Stimulated activated CD4-positive, alpha-beta T cell treated with anti-CD3 and anti-CD28 coated beads, Interleukin-15, amount 100 ng/mL, for 1 hour (primary cell): ENCODE results near the gene PDCD7.

Experiments used
- DNase-seq, 2 donors: peaks; one replicate each; pipeline ENCODE4 v3.0.0-alpha.2; 2020; ENCODE audit warnings: low read depth in 1 of 2, low spot score in 1 of 2

The PDCD7 gene

DNA sequence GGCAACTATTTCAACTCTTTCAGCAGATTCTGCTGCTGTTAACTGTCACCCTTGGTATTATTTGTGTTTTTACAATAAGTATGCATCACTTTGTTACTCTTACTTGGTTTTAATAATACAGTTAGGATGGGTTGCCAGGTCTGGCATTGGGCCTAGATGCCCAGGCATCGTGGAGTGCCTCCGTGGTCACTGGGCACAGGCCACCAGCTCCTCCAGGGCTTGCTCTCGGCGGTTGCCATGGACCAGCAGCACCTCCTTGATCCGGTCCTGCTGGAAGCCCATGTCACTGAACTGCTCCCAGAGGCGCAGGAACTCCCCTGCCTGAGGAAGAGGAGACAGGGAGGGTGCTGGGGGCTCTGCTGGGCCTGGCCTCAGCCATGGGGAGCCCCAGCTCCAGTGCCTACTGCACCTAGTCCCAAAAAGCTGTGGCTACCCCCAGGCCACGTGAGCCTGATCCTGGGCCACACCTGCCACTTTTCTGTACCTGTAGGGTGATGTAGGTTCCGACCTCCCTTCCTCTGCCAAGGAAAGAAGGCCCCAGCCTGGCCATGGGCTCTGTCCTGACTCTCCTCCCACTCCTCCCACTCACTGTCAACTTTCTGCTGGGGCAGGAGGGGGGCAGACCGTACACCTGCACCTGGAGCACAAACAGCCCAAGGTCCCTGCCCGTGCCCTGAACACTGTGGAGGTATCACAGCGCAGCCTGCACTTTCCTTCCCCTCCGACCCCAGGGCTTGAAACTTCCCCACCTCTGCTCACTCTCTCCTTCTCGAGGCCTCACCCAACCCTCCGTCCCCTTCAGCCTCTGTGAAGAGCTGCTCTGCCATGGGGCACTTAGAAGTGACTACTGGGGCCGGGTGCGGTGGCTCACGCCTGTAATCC, 40.5 kb downstream of the PDCD7 start:
- DNase-seq: no peak

DNA sequence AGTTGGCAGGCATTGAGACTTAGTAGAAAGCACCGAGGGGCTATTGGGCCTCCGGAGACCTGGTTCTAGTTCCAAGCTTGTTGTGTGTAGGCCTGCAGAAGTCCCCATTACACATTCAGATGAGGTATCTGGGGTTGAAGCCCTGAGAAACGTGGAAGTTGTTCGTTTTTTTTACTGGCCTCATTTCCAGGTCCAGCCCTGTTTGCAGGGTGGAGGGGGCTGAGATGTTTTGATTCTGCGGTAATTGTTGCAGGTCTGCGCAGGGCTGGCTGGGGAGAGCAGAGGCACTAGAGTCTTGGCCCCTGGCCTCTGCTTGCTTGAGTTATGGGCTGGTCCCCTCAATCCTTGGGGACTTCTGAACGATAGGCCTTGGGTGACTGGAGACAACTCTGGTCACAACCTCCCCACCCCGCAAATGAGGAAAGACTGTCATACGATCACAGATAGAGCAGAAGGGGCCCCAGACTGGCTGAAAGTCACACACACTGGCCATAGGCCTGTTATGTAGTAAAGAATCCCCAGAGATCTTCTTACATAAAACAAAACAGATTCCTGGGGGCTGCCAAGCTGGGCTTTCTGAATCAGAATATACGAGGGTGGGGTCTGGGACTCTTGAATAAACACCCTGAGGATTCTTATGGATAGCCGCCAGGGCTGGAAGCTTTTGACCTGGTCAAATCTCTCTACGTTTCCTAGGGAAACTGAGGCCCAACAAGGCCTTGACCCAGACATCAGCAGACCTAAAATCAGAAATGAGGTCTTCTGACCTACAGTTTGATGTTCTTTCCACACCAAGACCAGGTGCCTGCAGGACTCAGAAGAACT, 41.5 kb downstream of the PDCD7 start:
- DNase-seq: no peak

DNA sequence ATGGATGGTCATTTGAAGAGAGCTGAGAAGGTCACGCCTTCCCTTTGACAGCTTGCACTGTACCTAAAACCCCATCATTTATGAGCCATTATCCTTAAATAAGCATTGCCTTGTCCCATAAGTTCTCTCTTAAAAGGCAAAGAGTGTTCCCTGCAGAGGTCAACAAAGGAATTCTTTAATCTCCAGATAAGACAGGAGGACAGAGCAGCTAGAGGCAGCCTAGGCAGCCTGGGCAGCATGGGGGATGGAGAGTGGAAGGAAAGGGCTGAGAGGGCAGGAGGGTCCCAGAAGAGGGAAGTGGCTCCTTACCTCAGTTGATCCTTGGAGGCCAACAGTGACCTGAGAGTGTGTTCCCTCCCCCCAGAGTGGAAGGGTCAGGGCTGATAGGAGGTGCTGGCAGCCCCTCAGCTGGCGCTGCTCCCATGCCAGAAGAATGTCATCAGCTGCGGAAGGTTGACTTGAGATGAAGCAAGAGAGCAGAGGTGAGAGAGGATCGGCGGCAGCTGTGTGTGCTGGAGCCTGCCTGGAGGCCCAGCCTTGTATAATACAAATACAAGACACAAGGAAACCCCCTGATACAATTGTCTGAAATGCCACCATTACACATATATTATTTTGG, 44.3 kb downstream of the PDCD7 start:
- no peak for DNase-seq

DNA sequence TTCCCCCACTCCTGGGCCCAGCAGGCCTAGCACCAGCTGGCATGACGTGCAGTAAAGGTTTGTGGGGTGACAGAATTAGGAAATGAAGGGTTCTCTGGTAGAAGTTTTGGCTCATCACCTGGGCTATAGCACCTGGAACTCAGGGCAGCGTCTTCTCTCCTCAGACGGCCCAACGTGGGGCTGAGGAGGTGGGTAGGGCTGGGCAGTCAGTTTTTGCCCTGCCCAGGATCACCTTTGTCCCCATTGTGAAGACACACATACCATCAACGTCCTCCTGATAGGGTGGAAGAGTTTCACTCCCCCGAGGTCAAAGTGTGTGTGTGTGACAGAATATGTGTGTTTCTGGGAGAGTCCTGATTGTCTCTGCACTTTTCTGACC, 45.0 kb downstream of the PDCD7 start:
- no peak for DNase-seq

DNA sequence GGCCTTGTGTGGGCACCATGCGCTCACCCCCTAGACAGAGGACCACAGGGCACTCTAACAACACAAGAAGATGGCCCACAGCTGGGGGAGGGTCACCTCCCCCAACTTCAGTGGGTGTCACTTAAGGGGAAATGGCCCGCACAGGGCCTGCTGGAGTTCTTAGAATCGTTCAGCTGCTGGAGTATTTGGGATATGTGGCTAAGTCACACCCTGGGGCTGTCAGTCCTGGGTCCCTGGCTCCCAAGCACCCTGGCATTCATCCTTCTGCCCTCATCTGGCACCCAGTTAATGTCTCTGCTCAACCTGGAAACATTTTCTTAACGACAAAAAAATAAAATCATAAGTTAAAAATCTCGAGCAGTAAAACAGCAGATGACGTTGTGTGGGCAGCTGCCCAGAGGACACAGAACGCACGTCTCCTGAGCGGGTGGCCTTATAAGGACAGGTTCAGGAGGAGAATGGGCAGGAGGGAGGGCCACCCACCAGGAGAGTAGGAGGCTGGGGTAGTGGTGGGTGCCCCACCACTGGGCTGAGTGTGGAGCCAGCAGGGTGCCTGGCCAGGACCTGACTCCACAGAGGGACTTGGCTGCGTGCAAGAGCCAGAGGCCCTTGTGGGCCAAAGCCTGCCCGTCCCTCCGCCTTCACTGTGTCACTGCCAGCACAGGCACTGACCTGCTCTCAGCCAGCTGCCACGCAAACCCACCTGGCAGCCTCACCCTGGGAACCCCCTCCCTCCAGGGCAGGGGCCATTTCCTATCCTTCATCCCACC, 45.5 kb downstream of the PDCD7 start:
- DNase-seq: no peak

DNA sequence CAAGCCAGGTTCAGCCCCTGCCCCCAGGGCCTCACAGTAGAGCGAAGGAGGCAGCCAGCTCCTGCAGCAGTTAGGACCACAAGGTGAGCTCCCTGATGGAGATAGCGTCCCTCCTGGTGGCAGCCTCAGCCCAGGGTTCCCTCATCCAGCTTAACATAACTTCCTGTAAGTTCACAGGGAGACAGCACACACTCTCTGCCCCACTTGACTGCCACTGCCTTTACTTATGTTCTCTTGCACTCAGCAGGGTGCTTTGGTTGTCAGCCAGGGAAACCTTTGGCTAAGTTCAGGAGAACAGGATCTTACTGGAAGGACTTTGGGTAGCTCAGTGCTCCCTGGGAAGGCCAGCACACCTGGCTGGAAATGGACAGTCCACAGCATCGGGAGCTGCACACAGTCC, 46.2 kb downstream of the PDCD7 start:
- DNase-seq: no peak

DNA sequence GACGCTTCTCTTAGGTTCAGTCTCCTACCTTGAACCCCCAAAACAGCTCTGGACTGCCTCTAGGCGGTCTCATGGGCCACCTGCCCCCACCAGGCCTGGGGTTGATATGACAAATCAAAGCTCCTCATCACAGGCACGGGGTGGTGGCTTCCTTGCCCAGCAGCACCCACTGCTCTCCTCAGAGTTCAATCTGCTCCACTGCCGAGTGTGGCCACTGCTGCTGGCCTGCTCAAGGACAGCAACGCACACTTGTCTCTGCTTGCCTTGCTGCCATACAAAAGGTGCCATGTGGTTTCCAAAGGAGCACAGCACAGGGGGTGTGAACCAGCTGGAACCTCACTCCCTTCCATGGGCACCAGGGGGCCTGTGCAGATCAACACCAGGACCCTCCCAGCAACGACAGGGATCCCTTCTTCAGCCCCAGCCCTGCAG, 46.9 kb downstream of the PDCD7 start:
- no peak for DNase-seq

DNA sequence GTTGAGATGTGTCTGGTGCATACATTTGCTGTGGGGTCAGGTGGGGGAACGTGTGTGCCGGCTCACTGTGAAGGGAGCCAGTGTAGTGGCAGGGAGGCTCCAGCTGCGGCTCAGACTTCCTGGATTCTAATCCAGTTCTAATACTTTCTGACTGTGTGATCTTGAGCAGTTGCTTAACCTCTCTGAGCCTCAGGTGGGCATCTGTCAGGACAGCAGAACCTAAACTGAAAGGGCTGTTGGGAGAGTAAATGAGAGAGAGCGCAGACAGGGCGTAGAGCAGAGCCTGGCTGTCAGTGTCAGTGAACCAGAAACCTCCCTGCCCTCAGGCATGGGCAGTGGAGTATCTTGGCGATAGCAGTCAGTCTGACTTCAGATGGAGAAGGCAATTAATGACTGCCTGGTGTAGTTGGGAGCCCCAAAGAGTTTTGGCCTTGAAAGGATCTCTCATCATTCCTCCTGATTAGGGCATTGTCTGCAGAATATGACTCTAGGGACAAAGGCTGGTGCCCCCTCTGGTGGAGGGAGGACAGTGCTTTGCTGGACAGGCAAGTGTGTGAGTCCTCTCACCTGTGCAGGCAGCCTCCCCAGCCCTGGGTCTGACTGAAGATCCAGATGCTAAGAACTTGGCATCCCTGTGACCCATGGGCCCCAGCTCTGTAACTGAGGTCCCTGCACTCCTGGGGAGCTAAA, 47.5 kb downstream of the PDCD7 start:
- no peak for DNase-seq

DNA sequence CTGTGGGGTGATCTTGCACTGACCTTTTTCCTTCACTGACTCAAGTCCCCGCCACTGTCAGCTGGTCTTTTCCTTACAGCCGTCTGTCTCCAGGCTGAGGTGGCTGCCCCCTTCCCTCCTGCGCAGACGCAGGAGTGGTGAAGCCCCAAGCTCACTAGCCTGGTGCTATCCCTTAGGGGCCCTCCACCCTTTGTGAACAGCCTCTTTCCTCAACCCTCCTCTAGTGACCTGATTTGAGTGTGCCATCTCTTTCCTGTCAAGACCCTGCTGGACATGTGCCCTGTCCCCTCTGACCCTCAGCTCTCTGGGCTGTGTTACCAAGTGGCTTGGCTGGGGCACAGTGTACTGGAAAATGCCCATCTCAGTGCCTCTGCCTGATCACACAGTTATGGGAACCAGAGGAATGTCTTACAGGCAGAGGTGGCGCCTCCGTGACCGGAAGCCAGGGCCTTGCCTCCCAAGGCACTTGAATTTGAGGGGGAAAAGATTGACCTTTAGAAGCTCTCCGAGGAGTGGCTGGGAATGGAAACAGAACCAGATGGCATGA, 48.3 kb downstream of the PDCD7 start:
- DNase-seq: no peak

DNA sequence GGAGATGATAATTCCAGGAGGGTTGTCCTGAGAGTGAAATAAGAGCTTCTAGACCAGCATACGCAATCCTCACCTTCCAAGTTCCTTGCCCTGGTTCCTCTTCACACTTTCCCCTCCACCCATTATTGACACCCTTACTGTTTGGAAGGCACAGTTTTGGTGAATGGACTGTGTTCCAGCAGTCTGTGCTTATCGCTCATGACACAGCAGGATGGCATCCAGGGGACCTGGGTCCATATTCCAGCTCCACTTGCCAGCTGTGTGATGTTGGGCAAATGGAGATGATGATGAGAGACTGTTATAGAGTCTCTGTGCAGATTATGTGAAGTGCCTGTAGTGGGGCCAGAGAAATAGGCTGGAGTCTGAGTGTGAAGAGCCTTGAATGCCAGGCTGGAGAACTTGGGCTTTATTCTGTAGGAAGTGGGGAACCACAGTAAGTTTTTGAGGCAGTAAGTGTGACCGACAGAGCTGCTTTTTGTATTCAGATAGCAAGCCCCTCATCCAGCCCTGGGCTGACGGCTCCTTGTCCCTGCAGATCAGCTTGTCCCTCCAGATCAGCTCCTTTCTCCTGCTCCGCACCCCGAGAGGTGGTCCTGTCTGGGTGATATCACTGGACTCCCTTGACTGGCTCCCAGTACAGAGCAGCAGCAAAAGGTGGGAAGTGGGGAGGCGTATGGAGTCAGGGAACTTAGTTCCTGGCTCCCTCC, 49.0 kb downstream of the PDCD7 start:
- DNase-seq: no peak

DNA sequence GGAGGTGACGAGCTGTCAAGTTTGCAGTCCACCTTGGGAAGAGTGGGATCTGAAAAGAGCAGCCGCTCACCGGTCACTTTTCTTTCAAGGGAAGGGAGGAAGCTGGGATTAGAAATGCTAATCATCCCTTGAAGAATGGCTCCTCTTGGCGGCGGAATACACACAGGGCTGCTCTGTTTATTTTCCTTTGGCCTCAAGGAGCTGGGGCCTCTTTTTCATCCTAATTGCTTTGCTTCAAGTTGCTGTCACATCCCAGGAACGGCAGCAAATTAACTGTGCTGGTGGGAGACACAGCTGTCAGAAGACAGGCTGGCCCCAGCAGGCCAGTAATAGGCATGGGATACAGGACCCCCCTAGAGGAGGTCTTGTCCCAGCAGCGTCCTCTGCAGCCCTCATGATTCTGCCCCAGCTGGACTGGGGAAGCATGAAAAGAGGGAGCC, 50.3 kb downstream of the PDCD7 start:
- DNase-seq: no peak

DNA sequence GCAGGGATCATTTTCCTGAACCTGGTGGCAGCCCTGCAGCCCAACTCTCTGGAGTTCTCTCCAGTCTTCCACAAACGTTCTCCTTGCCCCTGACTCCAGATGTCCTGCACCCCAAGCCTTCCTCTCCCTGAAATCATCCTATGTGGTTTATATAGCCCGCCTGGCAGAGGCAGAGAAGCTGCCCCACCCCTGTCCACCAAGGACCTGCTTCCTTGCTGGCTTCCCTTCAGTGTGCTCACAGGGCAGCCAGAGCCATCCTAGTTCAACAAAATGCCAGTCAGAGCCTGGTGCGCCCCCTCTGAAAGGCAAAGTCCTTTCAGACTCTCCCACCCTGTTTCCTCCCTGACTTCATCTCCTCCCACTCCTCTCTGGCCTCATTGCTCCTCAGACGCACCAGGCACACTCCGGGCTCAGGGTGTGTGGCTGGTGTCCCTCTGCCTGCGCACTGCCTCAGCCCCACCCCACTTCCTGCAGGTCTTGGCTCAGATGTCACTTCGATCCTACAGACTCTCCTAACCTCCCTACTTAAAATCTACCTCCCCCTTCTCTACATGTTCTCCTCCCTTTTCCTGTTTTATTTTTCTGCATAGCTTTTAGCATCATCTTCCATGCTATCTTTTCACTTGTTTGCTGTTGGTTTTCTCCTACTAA, 51.2 kb downstream of the PDCD7 start:
- DNase-seq: no peak

DNA sequence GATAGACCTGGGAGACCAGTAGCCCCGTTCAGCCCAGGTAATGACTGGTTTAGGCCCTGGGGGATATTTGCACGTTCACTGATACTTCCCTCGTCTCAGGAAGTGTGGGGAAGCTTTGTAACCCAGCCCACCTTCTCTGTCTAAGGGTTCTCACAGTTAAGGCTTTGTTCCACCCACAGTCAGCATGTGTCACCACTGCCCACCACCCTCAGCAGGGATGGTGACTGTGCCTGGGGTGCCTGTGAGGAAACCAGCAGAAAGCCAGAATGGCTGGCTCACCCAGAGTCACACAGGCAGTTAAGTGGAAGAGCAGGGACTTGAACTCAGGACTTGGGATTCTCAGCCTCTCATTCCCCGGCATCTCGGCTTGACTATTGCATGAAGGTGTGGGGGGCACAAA, 51.9 kb downstream of the PDCD7 start:
- DNase-seq: no peak

DNA sequence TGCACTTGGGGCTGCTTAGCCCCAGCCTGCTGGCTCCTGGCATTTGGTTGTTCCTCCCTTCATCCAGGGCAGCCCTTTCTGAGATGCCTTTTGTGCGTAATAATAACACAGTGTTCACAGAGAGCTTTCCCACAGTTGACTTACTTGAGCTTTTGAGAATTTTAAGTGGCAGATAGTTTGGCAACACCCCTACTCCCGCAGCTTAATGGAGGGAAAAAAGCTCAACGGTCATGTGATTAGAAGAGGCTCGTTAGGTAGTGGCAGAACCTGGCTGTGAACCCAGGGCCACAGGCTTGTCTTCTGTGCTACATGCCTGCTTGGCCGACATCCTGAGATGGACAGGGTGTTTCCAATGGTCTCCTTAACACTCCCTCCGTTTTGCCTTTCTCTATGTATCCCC, 52.3 kb downstream of the PDCD7 start:
- no peak for DNase-seq

DNA sequence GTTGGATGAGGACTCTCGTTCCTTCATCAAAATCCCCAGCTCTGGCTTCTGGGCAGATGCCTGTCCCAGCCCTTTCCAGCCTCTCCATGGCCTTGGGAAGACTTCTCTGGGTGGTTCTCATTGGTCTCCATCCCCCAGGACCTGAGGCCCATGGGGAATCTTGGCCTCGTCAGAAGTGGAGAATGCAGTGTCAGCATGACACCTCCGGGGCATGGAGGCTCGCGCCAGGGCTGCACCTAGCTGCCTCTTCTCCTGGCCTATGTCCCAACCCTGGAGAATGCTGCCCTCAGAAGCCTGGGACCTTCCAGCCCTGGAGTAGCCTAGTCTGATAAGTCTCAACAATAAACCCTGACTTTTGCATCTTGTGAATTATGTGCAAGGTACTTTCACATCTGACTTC, 54.0 kb downstream of the PDCD7 start:
- DNase-seq: no peak

DNA sequence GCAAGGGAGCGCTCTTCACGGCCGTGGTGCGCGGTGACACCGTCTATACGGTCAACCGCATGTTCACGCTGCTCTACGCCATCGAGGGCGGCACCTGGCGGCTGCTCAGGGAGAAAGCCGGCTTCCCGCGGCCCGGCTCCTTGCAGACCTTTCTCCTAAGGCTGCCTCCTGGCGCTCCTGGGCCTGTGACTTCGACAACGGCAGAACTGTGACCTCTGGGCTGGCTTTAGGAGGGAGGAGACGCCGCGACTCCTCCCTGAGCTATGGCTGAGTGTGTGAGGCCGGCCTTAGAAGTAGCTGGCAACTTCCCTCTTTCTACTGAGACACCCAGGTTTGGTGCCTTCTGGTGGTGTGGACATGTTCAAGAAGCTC, 55.6 kb downstream of the PDCD7 start:
- peak in 1 of 2 donors; percentile 44 for DNase-seq

DNA sequence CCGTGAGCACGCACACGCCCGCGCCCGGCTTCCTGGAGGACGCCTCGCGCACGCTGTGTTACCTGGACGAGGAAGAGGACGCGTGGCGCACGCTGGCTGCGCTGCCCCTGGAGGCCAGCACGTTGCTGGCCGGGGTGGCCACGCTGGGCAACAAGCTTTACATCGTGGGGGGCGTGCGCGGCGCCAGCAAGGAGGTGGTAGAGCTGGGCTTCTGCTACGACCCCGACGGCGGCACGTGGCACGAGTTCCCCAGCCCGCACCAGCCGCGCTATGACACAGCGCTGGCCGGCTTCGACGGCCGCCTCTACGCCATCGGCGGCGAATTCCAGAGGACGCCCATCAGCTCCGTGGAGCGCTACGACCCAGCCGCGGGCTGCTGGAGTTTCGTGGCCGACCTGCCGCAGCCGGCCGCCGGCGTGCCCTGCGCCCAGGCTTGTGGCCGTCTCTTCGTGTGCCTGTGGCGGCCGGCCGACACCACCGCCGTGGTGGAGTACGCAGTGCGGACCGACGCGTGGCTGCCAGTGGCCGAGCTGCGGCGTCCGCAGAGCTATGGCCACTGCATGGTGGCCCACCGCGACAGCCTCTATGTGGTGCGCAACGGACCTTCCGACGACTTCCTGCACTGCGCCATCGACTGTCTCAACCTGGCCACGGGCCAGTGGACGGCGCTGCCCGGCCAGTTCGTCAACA, 56.2 kb downstream of the PDCD7 start:
- DNase-seq: no peak

DNA sequence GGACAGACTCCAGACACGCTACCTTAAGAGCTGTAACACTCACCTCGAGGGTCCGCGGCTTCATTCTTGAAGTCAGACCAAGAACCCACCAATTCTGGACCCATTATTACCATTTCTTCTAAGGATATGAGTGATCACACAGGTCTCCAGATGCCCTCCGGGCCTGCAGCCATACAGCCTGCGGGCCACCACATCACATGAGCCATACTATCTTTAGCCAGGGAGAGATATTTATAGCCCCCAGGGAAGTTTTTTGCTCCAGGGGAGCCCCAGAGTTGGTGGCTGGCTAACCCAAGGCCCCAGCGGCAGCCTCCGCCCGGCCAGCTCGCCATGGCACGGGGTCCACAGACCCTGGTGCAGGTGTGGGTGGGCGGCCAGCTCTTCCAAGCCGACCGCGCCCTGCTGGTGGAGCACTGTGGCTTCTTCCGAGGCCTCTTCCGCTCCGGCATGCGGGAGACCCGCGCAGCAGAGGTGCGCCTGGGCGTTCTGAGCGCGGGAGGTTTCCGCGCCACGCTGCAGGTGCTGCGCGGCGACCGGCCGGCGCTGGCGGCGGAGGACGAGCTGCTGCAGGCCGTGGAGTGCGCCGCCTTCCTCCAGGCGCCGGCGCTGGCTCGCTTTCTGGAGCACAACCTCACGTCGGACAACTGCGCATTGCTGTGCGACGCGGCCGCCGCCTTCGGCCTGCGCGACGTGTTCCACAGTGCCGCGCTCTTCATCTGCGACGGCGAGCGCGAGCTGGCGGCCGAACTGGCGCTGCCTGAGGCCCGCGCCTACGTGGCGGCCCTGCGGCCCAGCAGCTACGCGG, 56.9 kb downstream of the PDCD7 start, which contains the start of gene KBTBD13:
Gene KBTBD13 (plus strand): TSS at position 261 of the 805 bp plus-strand sequence. CDS start 70 bp downstream, at position 331.
- DNase-seq: no peak
